Mucosa of descending colon (tissue), 3 donors: ENCODE data around the gene ARHGEF26. TPM values are rescaled to one million over a fixed set of nuclear protein-coding genes. Genes with fewer than 3 reads are reported as not detected.

Source experiments
- ATAC-seq: fragments of 200-7000 bp; cut with Tn5 transposase; one replicate; pipeline ENCODE4 v1.9.1; 2020; ENCODE audit warnings: mild to moderate bottlenecking, moderate library complexity
- DNase-seq, 3 donors: peaks; one replicate each; pipeline ENCODE4 v3.0.0-alpha.2; 2020
- H3K36me3 ChIP-seq: fragments of 200-600 bp; one replicate; pipeline ENCODE4 v1.8.0; 2021; ENCODE audit warnings: low read depth, mild to moderate bottlenecking
- H3K4me1 ChIP-seq: fragments of 200-600 bp; one replicate; pipeline ENCODE4 v1.8.0; 2021; ENCODE audit warnings: low read depth, mild to moderate bottlenecking
- H3K4me3 ChIP-seq: fragments of 200-600 bp; one replicate; pipeline ENCODE4 v1.8.0; 2021; ENCODE audit warnings: mild to moderate bottlenecking
- H3K9me3 ChIP-seq: fragments of 200-600 bp; one replicate; pipeline ENCODE4 v1.8.0; 2021; ENCODE audit warnings: mild to moderate bottlenecking
- CTCF ChIP-seq: fragments of 200-600 bp; IDR thresholded peaks from one replicate; pipeline ENCODE4 v1.8.0; 2022; ENCODE audit warnings: antibody characterized with exemption, mild to moderate bottlenecking
- intact Hi-C, 2 donors: fragments of 100-400 bp; cut with DNase I in 1 of 2; cut with micrococcal nuclease in 1 of 2; formaldehyde crosslinking; loops; one replicate each; pipeline versions ENCODE4 v1.11.0 to v1.11.1; 2022; cut with DNase I, micrococcal nuclease
- long read RNA-seq, 2 donors: library from polyadenylated mRNA; unstranded; transcript quantifications; one replicate each; pipeline ENCODE4 v2.0.0, GENCODE V29; 2019 to 2021
- total RNA-seq, 3 donors: library from RNA; stranded (reverse); fragmentation: NEBNext Ultra II Directional in 2 of 3; extraction: Animal tissue kit (Norgen Biotek cat#: 25700) in 2 of 3; gene quantifications; one replicate each; pipeline versions ENCODE4 v1.2.1 to v1.2.4, GENCODE V29; 2021 to 2023
- donor health status: DM: no; HTN: no; CAD: no; lungs with moderate emphysema.
- donor health status: DM: no; HTN: no; CAD: no.
- donor health status: DM: no; HTN: yes; CAD: no.

Gene ARHGEF26
- 10 to 100 TPM in 1 of 3 donors, 1 to 10 TPM in 2; 3.0 to 46.4 (median 6.8) TPM for total RNA-seq
- long read RNA-seq, donor 1, transcript ARHGEF26-202 (15 exons, 3,929 nt) = major isoform, 27 of 74 reads
- long read RNA-seq, donor 1, partial matches to known transcripts = 28 of 74 reads
- long read RNA-seq, donor 1, other reads (novel, unspliced or antisense) = 15 of 74 reads
- long read RNA-seq, donor 2, partial matches to known transcripts = 8 of 8 reads
- long read RNA-seq, donor 2, other reads (novel, unspliced or antisense) = 0 of 8 reads

GRCh38 chr3:154120961-154121700, at the start of gene ARHGEF26:
ARHGEF26 (plus strand) TSS chr3:154121390; CDS start chr3:154121993, 603 bp downstream.
- Histone ChIP-seq H3K4me1 (peaks cover 9% of the 10 kb centered on the region), H3K36me3 (no peaks in the 10 kb centered on the region), H3K4me3 (peak within 1 kb of the TSS; percentile 39), H3K9me3 (no peaks in the 10 kb centered on the region)
- intact Hi-C loops = no loop called here
- DNase-seq (peak; percentile 89 to 94 (median 94)), ATAC-seq (peak; percentile 98)
- no peak for TF ChIP-seq CTCF

- no peak for TF ChIP-seq CTCF
- no peak for DNase-seq
- intact Hi-C loops = no loop called here
- Histone ChIP-seq H3K36me3 (no peaks in the 10 kb centered on the region), H3K4me1 (no peaks in the 10 kb centered on the region), H3K9me3 (no peaks in the 10 kb centered on the region), H3K4me3 (no peak overlapping the region)
- no peak for ATAC-seq
Observed at GRCh38 chr3:154074966-154075365, 46.2 kb upstream of the ARHGEF26 start.

GRCh38 chr3:154078672-154079071, 42.5 kb upstream of the ARHGEF26 start:
- Histone ChIP-seq H3K9me3 (no peaks in the 10 kb centered on the region), H3K4me1 (no peaks in the 10 kb centered on the region), H3K36me3 (no peaks in the 10 kb centered on the region), H3K4me3 (no peak overlapping the region)
- ATAC-seq (no peak), DNase-seq (no peak)
- intact Hi-C loops = no loop called here
- TF ChIP-seq CTCF = no peak

- Histone ChIP-seq H3K9me3 (no peaks in the 10 kb centered on the region), H3K36me3 (no peaks in the 10 kb centered on the region), H3K4me1 (no peaks in the 10 kb centered on the region), H3K4me3 (no peak overlapping the region)
- no peak for TF ChIP-seq CTCF
- DNase-seq (no peak), ATAC-seq (no peak)
- intact Hi-C loops = no loop called here
Observed at GRCh38 chr3:154081305-154081704, 39.9 kb upstream of the ARHGEF26 start.

- no peak for TF ChIP-seq CTCF
- H3K9me3 ChIP-seq = no peaks in the 10 kb centered on the region
- H3K36me3 ChIP-seq = no peaks in the 10 kb centered on the region
- intact Hi-C loops = no loop called here
- no peaks in the 10 kb centered on the region for H3K4me1 ChIP-seq
- no peak overlapping the region for H3K4me3 ChIP-seq
- ATAC-seq (no peak), DNase-seq (no peak)
Observed at GRCh38 chr3:154085071-154085470, 36.1 kb upstream of the ARHGEF26 start.
